ENCODE data around the gene GGTA1.

DNA sequence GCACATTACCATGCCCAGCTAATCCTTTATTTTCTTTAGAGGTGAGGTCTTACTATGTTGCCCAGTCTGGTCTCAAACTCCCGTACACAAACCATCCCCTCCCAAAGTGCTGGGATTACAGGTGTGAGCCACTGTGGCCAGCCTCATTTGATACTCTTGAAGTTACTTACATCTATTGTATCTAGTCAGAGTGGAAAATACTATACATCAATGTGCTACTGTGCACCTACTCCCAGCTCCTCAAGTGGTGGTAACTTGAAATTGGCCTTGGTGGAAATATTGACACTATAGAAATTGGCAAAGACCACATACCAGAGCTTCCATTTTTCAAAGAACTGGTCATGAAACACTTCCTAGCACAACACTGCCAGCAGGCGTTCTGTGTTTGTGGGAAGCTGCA is 10.3 kb downstream of the GGTA1 start:
- TF ChIP-seq SP1 (IDR thresholded peaks at IDR 0.05) (no peak), BHLHE40 (IDR thresholded peaks at IDR 0.05; ENCODE audit: borderline replicate concordance) (no peak), NFRKB (IDR thresholded peaks at IDR 0.05) (no peak), ARNT (IDR thresholded peaks at IDR 0.05) (no peak), TARDBP (IDR thresholded peaks at IDR 0.05) (no peak), CTBP1 (IDR thresholded peaks at IDR 0.05; ENCODE audit: borderline replicate concordance) (no peak), FOXM1 (IDR thresholded peaks at IDR 0.05; ENCODE audit: borderline replicate concordance) (no peak), FOXK2 (IDR thresholded peaks at IDR 0.05) (no peak), ELF4 (IDR thresholded peaks at IDR 0.05) (no peak)

All from HEK293T (cell line).